Lower leg skin (tissue), 4 donors: ENCODE data around the gene CYP27A1. TPM values are rescaled to one million over a fixed set of nuclear protein-coding genes. Genes with fewer than 3 reads are reported as not detected.

ENCODE experiments used
- DNase-seq, 2 donors: peaks; one replicate each; pipeline ENCODE4 v3.0.0-alpha.2; 2019; ENCODE audit warnings: low spot score in 2 of 2
- H3K4me3 ChIP-seq: fragments of 200-600 bp; sonication (generic); 2 replicates; pipeline ENCODE4 v1.5.1; 2017; ENCODE audit warnings: mild to moderate bottlenecking, low read depth; ENCODE audit not compliant: poor library complexity, severe bottlenecking
- POLR2A ChIP-seq, 2 donors: fragments of 450-650 bp; IDR thresholded peaks; one replicate each; pipeline ENCODE4 v1.6.1; 2016 to 2017; ENCODE audit warnings: antibody characterized with exemption in 2 of 2, mild to moderate bottlenecking in 1 of 2, moderate library complexity in 1 of 2
- whole genome bisulfite sequencing, 2 donors: methylation state at CpG; one replicate each; pipeline ENCODE4 v1.1.5; 2018; 5-methylcytosine and 5-hydroxymethylcytosine counted together
- intact Hi-C: fragments of 100-400 bp; cut with DNase I; formaldehyde crosslinking; loops from one replicate; pipeline ENCODE4 v1.15.0; 2023; ENCODE audit warnings: low total_unique reads
- microRNA-seq, 2 donors: library from miRNA; unstranded; fragments of <30 nt; microRNA quantifications; one replicate each; pipeline ENCODE4, GENCODE V29; 2016; ENCODE audit warnings: borderline replicate concordance in 2 of 2, borderline number of aligned reads in 1 of 2
- total RNA-seq, 4 donors: library from RNA; depleted of rRNA; stranded (reverse); fragments of >200 nt; gene quantifications; one replicate each; pipeline ENCODE4 v1.1.0, GENCODE V29; 2016
- TF ChIP-seq, protein P1 (sequence below), 3 donors: fragments of 450-650 bp; IDR thresholded peaks; one replicate each; pipeline ENCODE4 v1.5.1; 2016; ENCODE audit warnings: antibody characterized with exemption in 3 of 3, mild to moderate bottlenecking in 3 of 3, moderate library complexity in 2 of 3

CYP27A1 gene
- total RNA-seq, 4 donors from 2014 or later: 12.9 to 35.2 (median 21.8) TPM

GRCh38 chr2:218863021-218863520, 81.1 kb downstream of the CYP27A1 start:
- 76 to 88% methylated on average over 3 of the region's 3 CpGs for WGBS, 2 donors
- no peak overlapping the region for H3K4me3 ChIP-seq
- DNase-seq: peak in 1 of 2 donors; percentile 52
- no peak for TF ChIP-seq POLR2A (IDR thresholded peaks at IDR 0.05)
- TF ChIP-seq, protein P1, sequence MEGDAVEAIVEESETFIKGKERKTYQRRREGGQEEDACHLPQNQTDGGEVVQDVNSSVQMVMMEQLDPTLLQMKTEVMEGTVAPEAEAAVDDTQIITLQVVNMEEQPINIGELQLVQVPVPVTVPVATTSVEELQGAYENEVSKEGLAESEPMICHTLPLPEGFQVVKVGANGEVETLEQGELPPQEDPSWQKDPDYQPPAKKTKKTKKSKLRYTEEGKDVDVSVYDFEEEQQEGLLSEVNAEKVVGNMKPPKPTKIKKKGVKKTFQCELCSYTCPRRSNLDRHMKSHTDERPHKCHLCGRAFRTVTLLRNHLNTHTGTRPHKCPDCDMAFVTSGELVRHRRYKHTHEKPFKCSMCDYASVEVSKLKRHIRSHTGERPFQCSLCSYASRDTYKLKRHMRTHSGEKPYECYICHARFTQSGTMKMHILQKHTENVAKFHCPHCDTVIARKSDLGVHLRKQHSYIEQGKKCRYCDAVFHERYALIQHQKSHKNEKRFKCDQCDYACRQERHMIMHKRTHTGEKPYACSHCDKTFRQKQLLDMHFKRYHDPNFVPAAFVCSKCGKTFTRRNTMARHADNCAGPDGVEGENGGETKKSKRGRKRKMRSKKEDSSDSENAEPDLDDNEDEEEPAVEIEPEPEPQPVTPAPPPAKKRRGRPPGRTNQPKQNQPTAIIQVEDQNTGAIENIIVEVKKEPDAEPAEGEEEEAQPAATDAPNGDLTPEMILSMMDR (IDR thresholded peaks at IDR 0.05): no peak
- intact Hi-C loops: no loop called here

Small RNA genes lying within 50 kb of the gene (microRNA-seq; reads per million reads assigned to microRNA genes)
- 0 reads per million in 2 donors for gene MIR9500

Other genes starting within 250 kb of the CYP27A1 start
- gene USP37, start 213.8 kb upstream of the CYP27A1 start, total RNA-seq: 10 to 100 TPM; 10.5 to 12.0 (median 11.4) TPM
- gene CNOT9, start 213.3 kb upstream of the CYP27A1 start, total RNA-seq: 10 to 100 TPM; 30.1 to 39.1 (median 34.5) TPM
- 1 to 10 TPM in 1 of 4 donors, under 1 TPM in 3; 0.34 to 2.7 (median 0.59) TPM for gene PLCD4, start 174.2 kb upstream of the CYP27A1 start, total RNA-seq
- 10 to 100 TPM; 15.2 to 31.1 (median 20.1) TPM for gene ZNF142, start 122.5 kb upstream of the CYP27A1 start, total RNA-seq
- 10 to 100 TPM; 19.1 to 45.0 (median 31.5) TPM for gene BCS1L, start 122.5 kb upstream of the CYP27A1 start, total RNA-seq
- 10 to 100 TPM; 21.2 to 38.2 (median 21.7) TPM for gene RNF25, start 110.1 kb upstream of the CYP27A1 start, total RNA-seq
- gene STK36, start 110.1 kb upstream of the CYP27A1 start, total RNA-seq: 10 to 100 TPM in 2 of 4 donors, 1 to 10 TPM in 2; 7.4 to 21.1 (median 12.3) TPM
- gene TTLL4, start 71.3 kb upstream of the CYP27A1 start, total RNA-seq: 10 to 100 TPM in 3 of 4 donors, 1 to 10 TPM in 1; 4.4 to 19.4 (median 17.4) TPM
- gene PRKAG3, start 49.7 kb downstream of the CYP27A1 start, total RNA-seq: under 1 TPM in 1 of 4 donors, not detected in 3; 0.32 TPM
- 1 to 10 TPM; 1.3 to 5.5 (median 3.7) TPM for gene WNT6, start 77.7 kb downstream of the CYP27A1 start, total RNA-seq
- 10 to 100 TPM; 10.0 to 16.5 (median 15.2) TPM for gene WNT10A, start 98.7 kb downstream of the CYP27A1 start, total RNA-seq
- gene CDK5R2, start 177.5 kb downstream of the CYP27A1 start, total RNA-seq: not detected
- not detected for gene FEV, start 203.0 kb downstream of the CYP27A1 start, total RNA-seq
- not detected for gene CRYBA2, start 211.3 kb downstream of the CYP27A1 start, total RNA-seq